ENCODE results near the gene GAPVD1. TPM values are rescaled to one million over a fixed set of nuclear protein-coding genes. Genes with fewer than 3 reads are reported as not detected.

The GAPVD1 gene
- total and polyA plus RNA-seq, 2 donors = 14.2 to 77.6 TPM

DNA sequence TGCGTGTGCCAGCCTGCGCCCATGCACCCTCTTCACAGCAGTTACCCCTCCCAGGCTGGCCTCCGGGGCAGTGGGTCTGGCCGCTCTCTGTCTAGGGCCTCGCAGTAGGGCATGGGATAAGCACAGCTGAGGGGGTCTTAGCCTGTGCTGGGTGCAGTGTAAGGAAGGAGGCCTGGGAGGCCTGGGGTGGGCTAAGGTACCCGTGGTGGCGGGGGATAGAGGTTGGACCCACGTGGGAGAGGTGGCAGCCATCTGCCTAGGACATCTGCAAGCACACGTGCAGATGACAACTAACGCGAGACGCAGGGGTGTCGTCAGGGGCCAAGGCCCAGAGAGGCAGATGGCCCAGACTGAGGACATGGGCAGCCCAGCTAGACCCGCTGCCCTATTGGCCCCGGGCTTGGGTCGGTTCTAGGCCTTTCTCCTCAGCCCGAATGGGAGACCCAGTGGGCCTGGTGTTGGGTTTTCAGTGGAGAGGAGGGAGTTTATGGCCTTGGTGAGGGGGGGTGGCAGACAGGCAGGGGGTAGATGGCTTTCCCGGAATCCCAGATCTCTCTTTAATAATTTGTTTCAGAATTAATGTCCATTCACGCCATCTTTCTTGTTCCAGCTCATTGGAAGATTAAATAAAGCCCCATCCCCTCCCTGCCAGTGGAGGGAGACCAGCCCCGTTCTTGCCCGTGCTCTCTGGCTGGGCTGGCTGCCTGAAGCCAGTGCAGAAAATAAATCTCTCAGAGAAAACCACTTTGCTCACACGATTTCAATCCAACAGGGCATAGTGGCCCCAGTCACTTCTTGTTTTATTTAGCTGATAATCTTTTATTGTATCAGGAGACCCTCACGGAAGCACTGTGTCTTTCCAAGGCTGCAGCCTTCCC lies 154.2 kb downstream of the GAPVD1 start:
- no peak for DNase-seq (ENCODE audit: extremely low spot score)
- no peak overlapping the region for H3K4me3 ChIP-seq (ENCODE audit: low read depth, low read length)
- H3K27ac ChIP-seq (ENCODE audit: low read depth) = no peak overlapping the region
- WGBS = 82% methylated on average over 23 of the region's 23 CpGs
- no peaks in the 10 kb centered on the region for H3K4me1 ChIP-seq (ENCODE audit: insufficient read depth)
- no peaks in the 10 kb centered on the region for H3K36me3 ChIP-seq (ENCODE audit: insufficient read depth)

DNA sequence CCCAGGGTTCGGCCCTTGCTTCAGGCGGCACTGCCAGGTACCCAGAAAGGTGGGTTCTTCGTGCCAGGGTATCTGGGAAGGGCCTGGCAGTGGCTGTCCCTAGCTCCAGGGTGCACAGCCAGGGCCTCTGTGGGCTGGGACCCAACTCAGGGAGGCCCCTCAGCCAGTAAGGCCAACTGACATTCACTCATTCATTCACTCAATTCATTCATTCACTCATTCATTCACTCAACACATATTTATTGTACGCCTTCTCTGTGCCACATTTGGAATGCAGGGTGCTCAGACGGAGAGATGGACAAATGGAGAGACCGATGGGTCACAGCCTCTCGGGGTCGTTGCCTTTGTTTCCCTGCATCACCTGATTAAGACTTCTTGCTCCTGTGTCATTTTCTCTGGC lies 154.9 kb downstream of the GAPVD1 start:
- Histone ChIP-seq H3K4me3 (ENCODE audit: low read depth, low read length) (no peak overlapping the region), H3K36me3 (ENCODE audit: insufficient read depth) (no peaks in the 10 kb centered on the region), H3K4me1 (ENCODE audit: insufficient read depth) (no peaks in the 10 kb centered on the region), H3K27ac (ENCODE audit: low read depth) (no peak overlapping the region)
- no peak for DNase-seq (ENCODE audit: extremely low spot score)
- WGBS = 93% methylated on average over 8 of the region's 8 CpGs

Small RNAs within 50 kb of the gene (small RNA-seq; reads per million reads assigned to genes)
- not detected for gene AL354710.1
- gene RNU6-1020P = not detected

Other genes with a start within 250 kb of the GAPVD1 start
- 25.1 TPM for gene SCAI, start 118.3 kb upstream of the GAPVD1 start, total RNA-seq
- 1.8 TPM for gene SCAI, start 118.3 kb upstream of the GAPVD1 start, polyA plus RNA-seq
- gene PPP6C, start 72.0 kb upstream of the GAPVD1 start, total RNA-seq = 19.9 TPM
- gene PPP6C, start 72.0 kb upstream of the GAPVD1 start, polyA plus RNA-seq = 20.8 TPM
- 17.5 TPM for gene RABEPK, start 61.3 kb upstream of the GAPVD1 start, total RNA-seq
- gene RABEPK, start 61.3 kb upstream of the GAPVD1 start, polyA plus RNA-seq = 24.4 TPM
- gene HSPA5, start 20.5 kb upstream of the GAPVD1 start, total RNA-seq = 74.0 TPM
- 132 TPM for gene HSPA5, start 20.5 kb upstream of the GAPVD1 start, polyA plus RNA-seq

Data from urinary bladder (tissue), 4 donors.